Measurements from ENCODE around the gene RRP36.
A peak's percentile ranks its signal among the peaks of the same experiment; 100 is the strongest.

The RRP36 gene

DNA sequence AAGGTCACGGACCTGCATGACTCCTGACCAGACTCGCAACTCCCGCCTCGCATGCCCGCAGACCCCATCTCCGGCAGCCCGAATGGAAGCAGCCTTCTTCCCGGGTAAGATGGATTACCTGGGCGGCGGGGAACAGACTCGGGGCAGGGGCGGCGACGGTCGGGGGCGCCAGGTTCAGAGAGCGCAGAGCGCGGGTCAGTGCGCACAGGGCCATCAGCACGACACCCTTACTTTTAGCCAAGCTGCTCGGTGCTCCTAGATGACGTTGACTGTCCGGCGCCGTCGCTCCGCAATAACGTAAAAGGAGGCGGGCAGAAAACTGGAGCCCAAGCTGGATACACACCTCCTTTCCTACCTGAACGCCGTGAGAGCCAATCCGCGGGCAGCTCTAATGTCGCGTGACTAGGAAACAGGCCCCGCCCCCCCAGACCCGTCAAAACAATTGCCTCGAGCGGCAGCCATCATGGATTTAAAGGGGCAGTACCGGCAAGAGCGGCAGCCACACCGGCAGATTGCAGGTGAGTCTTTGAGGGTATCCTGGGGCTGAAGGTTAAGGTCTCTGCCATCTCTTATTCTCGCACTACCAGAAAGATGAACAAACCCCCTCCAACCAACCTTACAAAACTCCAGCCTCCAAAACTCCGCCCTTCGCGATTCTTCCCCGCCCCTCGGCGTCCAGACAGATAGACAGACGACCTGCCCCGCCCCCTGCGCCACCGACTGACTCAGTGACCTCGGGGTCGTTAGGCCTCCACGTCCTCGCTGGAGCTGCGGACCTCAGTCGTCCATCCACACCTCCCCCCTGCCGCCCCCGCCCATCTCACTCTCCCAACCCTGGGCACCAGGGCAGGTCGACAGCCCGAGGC lies 38.0 kb downstream of the RRP36 start, which contains the start of the genes KLC4 and MRPL2:
TSS of gene KLC4 (plus strand) at position 464 of the 866 bp plus-strand sequence. CDS start 1,705 bp downstream, outside the sequence.
TSS of gene MRPL2 (minus strand) at position 267 of the 866 bp plus-strand sequence. CDS start at position 214, 53 bp downstream.
- Histone ChIP-seq H3K36me3 (ENCODE audit: control insufficient read depth in 2 of 2, insufficient read depth in 1 of 2, low read length in 2 of 2) (peaks cover 28 to 57% of the 10 kb centered on the region in 2 experiments; a peak in 2 of 3 replicates), H3K4me1 (ENCODE audit: control insufficient read depth, insufficient read depth, low read length) (peaks cover 9% of the 10 kb centered on the region), H3K4me3 (ENCODE audit: low read depth, low read length) (peak within 1 kb of the TSS; percentile 96), H3K27ac (ENCODE audit: extremely low read depth, low read depth, low read length) (peak within 1 kb of the TSS; percentile 76), H3K9me3 (ENCODE audit: control insufficient read depth, insufficient read depth, low read depth, low read length) (no peaks in the 10 kb centered on the region)
- ChIA-PET CTCF (interaction anchor here (0.6 to 4.6 kb wide), 7 partner anchors 11 to 158 kb away, joined by 3 to 26 read pairs (median 6); partner anchors contain the start of genes PEX6 and PTK7), POLR2A (interaction anchor here (0.5 to 2.4 kb wide), 34 partner anchors 8 to 1187 kb away, joined by 3 to 32 read pairs (median 5); partner anchors contain the start of genes CNPY3, CUL9, GNMT and HSP90AB1)
- TF ChIP-seq SP3 (tag by site-specific recombination; IDR thresholded peaks at IDR 0.05) (peak; percentile 91), TSHZ1 (tag by site-specific recombination; IDR thresholded peaks at IDR 0.05; ENCODE audit: borderline replicate concordance) (0 out of 2 replicates have a peak, but pooled peaks have one; percentile 4), ZNF76 (tag by site-specific recombination; IDR thresholded peaks at IDR 0.05; ENCODE audit: borderline replicate concordance, low read depth) (peak; percentile 54; the same call in 1 of the 2 replicates), YY1 (tag by site-specific recombination; IDR thresholded peaks at IDR 0.05) (peak; percentile 84; the same call in 1 of the 2 replicates), YY2 (tag by site-specific recombination; IDR thresholded peaks at IDR 0.05) (peak; percentile 74), ZNF600 (tag by site-specific recombination; IDR thresholded peaks at IDR 0.05) (peak; percentile 34; the same call in 1 of the 2 replicates), ZFHX2 (tag by site-specific recombination; conservative IDR thresholded peaks at IDR 0.05) (0 out of 2 replicates have a peak, but pooled peaks have one; percentile 9), ZNF24 (tag by site-specific recombination; IDR thresholded peaks at IDR 0.05) (no peak), ZXDB (tag by site-specific recombination; IDR thresholded peaks at IDR 0.05) (0 out of 2 replicates have a peak, but pooled peaks have one; percentile 51), BCL11A (tag by site-specific recombination; IDR thresholded peaks at IDR 0.05; ENCODE audit: low read depth) (peak; percentile 74; the same call in 1 of the 2 replicates), ZFP69B (tag by site-specific recombination; IDR thresholded peaks at IDR 0.05) (peak; percentile 68; the same call in 1 of the 2 replicates), ZNF629 (tag by site-specific recombination; IDR thresholded peaks at IDR 0.05) (peak; percentile 87), GLIS2 (tag by site-specific recombination; IDR thresholded peaks at IDR 0.05) (peak; percentile 40; the same call in 1 of the 2 replicates), ZNF280C (tag by site-specific recombination; IDR thresholded peaks at IDR 0.05) (no peak), SP2 (tag by site-specific recombination; IDR thresholded peaks at IDR 0.05) (peak; percentile 92), ZNF335 (tag by site-specific recombination; conservative IDR thresholded peaks at IDR 0.05) (peak; percentile 58), KLF16 (tag by site-specific recombination; IDR thresholded peaks at IDR 0.05) (peak; percentile 28; the same call in 1 of the 2 replicates), ZNF561 (tag by site-specific recombination; IDR thresholded peaks at IDR 0.05; ENCODE audit: borderline replicate concordance) (0 out of 2 replicates have a peak, but pooled peaks have one; percentile 11)
- TF ChIP-seq, protein P1, sequence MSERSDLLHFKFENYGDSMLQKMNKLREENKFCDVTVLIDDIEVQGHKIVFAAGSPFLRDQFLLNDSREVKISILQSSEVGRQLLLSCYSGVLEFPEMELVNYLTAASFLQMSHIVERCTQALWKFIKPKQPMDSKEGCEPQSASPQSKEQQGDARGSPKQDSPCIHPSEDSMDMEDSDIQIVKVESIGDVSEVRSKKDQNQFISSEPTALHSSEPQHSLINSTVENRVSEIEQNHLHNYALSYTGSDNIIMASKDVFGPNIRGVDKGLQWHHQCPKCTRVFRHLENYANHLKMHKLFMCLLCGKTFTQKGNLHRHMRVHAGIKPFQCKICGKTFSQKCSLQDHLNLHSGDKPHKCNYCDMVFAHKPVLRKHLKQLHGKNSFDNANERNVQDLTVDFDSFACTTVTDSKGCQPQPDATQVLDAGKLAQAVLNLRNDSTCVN (tag by site-specific recombination; optimal IDR thresholded peaks at IDR 0.05), result peak; percentile 38
- TF ChIP-seq, protein P2, sequence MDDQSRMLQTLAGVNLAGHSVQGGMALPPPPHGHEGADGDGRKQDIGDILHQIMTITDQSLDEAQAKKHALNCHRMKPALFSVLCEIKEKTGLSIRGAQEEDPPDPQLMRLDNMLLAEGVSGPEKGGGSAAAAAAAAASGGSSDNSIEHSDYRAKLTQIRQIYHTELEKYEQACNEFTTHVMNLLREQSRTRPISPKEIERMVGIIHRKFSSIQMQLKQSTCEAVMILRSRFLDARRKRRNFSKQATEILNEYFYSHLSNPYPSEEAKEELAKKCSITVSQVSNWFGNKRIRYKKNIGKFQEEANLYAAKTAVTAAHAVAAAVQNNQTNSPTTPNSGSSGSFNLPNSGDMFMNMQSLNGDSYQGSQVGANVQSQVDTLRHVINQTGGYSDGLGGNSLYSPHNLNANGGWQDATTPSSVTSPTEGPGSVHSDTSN (CRISPR knock-in tag; IDR thresholded peaks at IDR 0.05), result peak; percentile 92
- TF ChIP-seq, protein P3, sequence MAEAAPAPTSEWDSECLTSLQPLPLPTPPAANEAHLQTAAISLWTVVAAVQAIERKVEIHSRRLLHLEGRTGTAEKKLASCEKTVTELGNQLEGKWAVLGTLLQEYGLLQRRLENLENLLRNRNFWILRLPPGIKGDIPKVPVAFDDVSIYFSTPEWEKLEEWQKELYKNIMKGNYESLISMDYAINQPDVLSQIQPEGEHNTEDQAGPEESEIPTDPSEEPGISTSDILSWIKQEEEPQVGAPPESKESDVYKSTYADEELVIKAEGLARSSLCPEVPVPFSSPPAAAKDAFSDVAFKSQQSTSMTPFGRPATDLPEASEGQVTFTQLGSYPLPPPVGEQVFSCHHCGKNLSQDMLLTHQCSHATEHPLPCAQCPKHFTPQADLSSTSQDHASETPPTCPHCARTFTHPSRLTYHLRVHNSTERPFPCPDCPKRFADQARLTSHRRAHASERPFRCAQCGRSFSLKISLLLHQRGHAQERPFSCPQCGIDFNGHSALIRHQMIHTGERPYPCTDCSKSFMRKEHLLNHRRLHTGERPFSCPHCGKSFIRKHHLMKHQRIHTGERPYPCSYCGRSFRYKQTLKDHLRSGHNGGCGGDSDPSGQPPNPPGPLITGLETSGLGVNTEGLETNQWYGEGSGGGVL (tag by site-specific recombination; IDR thresholded peaks at IDR 0.05), result no peak
- TF ChIP-seq, protein P4, sequence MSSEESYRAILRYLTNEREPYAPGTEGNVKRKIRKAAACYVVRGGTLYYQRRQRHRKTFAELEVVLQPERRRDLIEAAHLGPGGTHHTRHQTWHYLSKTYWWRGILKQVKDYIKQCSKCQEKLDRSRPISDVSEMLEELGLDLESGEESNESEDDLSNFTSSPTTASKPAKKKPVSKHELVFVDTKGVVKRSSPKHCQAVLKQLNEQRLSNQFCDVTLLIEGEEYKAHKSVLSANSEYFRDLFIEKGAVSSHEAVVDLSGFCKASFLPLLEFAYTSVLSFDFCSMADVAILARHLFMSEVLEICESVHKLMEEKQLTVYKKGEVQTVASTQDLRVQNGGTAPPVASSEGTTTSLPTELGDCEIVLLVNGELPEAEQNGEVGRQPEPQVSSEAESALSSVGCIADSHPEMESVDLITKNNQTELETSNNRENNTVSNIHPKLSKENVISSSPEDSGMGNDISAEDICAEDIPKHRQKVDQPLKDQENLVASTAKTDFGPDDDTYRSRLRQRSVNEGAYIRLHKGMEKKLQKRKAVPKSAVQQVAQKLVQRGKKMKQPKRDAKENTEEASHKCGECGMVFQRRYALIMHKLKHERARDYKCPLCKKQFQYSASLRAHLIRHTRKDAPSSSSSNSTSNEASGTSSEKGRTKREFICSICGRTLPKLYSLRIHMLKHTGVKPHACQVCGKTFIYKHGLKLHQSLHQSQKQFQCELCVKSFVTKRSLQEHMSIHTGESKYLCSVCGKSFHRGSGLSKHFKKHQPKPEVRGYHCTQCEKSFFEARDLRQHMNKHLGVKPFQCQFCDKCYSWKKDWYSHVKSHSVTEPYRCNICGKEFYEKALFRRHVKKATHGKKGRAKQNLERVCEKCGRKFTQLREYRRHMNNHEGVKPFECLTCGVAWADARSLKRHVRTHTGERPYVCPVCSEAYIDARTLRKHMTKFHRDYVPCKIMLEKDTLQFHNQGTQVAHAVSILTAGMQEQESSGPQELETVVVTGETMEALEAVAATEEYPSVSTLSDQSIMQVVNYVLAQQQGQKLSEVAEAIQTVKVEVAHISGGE (tag by site-specific recombination; conservative IDR thresholded peaks at IDR 0.05; ENCODE audit: low read depth), result 0 out of 2 replicates have a peak, but pooled peaks have one; percentile 16
